Aorta (tissue), 5 donors: ENCODE measurements around the gene CXCR4. TPM values are rescaled to one million over a fixed set of nuclear protein-coding genes. Genes with fewer than 3 reads are reported as not detected.
"Not testable (repeated sequence)": the region's sequence is repeated elsewhere in the genome, so short reads cannot be mapped to it uniquely, and the experiment has no call there.

Experiments
- ATAC-seq: fragments of 200-7000 bp; cut with Tn5 transposase; one replicate; pipeline ENCODE4 v1.9.1; 2022; ENCODE audit warnings: moderate library complexity; ENCODE audit not compliant: low FRiP score
- DNase-seq, 2 donors: peaks; one replicate each; pipeline ENCODE4 v3.0.0-alpha.2; 2020
- H3K27ac ChIP-seq, 2 donors: one replicate each; pipeline ENCODE4 v1.5.1; 2013; ENCODE audit warnings: low read length in 2 of 2, mild to moderate bottlenecking in 2 of 2, moderate library complexity in 2 of 2, control low read depth in 1 of 2, inconsistent platforms in 1 of 2, low read depth in 1 of 2
- H3K27me3 ChIP-seq, 2 donors: one replicate each; pipeline ENCODE4 v1.6.1; 2013; ENCODE audit warnings: control low read depth in 1 of 2, low read length in 1 of 2, mild to moderate bottlenecking in 1 of 2, moderate library complexity in 1 of 2; ENCODE audit not compliant: insufficient read depth in 2 of 2, control insufficient read depth in 1 of 2
- H3K36me3 ChIP-seq, 2 donors: one replicate each; pipeline ENCODE4 v1.6.1; 2013; ENCODE audit warnings: control low read depth in 1 of 2, low read length in 1 of 2, mild to moderate bottlenecking in 1 of 2; ENCODE audit not compliant: insufficient read depth in 2 of 2, control insufficient read depth in 1 of 2
- H3K4me1 ChIP-seq, 2 donors: one replicate each; pipeline ENCODE4 v1.6.1; 2013; ENCODE audit warnings: low read length in 2 of 2, control low read depth in 1 of 2, mild to moderate bottlenecking in 1 of 2, moderate library complexity in 1 of 2; ENCODE audit not compliant: insufficient read depth in 2 of 2, control insufficient read depth in 1 of 2
- H3K4me3 ChIP-seq, 2 donors: one replicate each; pipeline ENCODE4 v1.5.1; 2013; ENCODE audit warnings: low read length in 2 of 2, control low read depth in 1 of 2, mild to moderate bottlenecking in 1 of 2
- H3K9me3 ChIP-seq: one replicate; pipeline ENCODE4 v1.6.1; 2013; ENCODE audit warnings: mild to moderate bottlenecking, low read length; ENCODE audit not compliant: control insufficient read depth
- WGBS, 2 donors: extraction: QIAGEN DNeasy Blood & Tissue Kit; methylation state at CpG; one replicate each; pipeline ENCODE4 v1.1.7; 2013; 5-methylcytosine and 5-hydroxymethylcytosine counted together
- intact Hi-C, 2 donors: fragments of 100-400 bp; cut with DNase I; formaldehyde crosslinking; loops; one replicate each; pipeline versions ENCODE4 v1.14.2 to v1.15.0; 2022
- polyA plus RNA-seq, 2 donors: library from polyadenylated mRNA; stranded (reverse); fragments of 200-250 nt; gene quantifications; one replicate each; pipeline ENCODE4 v1.2.3, GENCODE V29; 2013
- total RNA-seq, 2 donors: library from RNA; stranded (reverse); fragmentation: NEBNext Ultra II Directional; extraction: Animal tissue kit (Norgen Biotek cat#: 25700); gene quantifications; one replicate each; pipeline ENCODE4 v1.2.1, GENCODE V29; 2021
- donor health status: healthy with polysubstance abuse.
- donor health status: Bipolar disorder and iron deficiency.
- donor health status: DM: no; HTN: no; CAD: no.
- donor health status: DM: no; HTN: no; CAD: no.
- donor health status: DM: yes; HTN: yes; CAD: no.

CXCR4 gene
- total and polyA plus RNA-seq, 4 donors, result 0.97 to 23.7 (median 13.9) TPM

GRCh38 chr2:136101042-136101441 is 16.9 kb downstream of the CXCR4 start:
- DNase-seq (no peak), ATAC-seq (no peak)
- Histone ChIP-seq H3K4me1 (no peaks in the 10 kb centered on the region), H3K36me3 (no peaks in the 10 kb centered on the region), H3K4me3 (no peak overlapping the region), H3K27ac (no peak overlapping the region), H3K9me3 (peaks cover 2% of the 10 kb centered on the region), H3K27me3 (peaks cover 0 to 2% of the 10 kb centered on the region in 2 donors)
- 89 to 92% methylated on average over 2 of the region's 2 CpGs for WGBS, 2 donors
- intact Hi-C loops, result no loop called here

GRCh38 chr2:136098441-136098840 is 19.5 kb downstream of the CXCR4 start:
- DNase-seq, result peak in 1 of 2 donors; percentile 69
- Histone ChIP-seq H3K27me3 (peaks cover 0 to 2% of the 10 kb centered on the region in 2 donors), H3K4me3 (no peak overlapping the region), H3K36me3 (no peaks in the 10 kb centered on the region), H3K9me3 (peaks cover 2% of the 10 kb centered on the region), H3K27ac (no peak overlapping the region), H3K4me1 (no peaks in the 10 kb centered on the region)
- 81 to 87% methylated on average over 4 of the region's 4 CpGs for WGBS, 2 donors
- no peak for ATAC-seq
- intact Hi-C loops, result no loop called here

GRCh38 chr2:136093583-136093982 is 24.4 kb downstream of the CXCR4 start:
- DNase-seq (no peak), ATAC-seq (no peak)
- no peak overlapping the region for H3K4me3 ChIP-seq
- H3K27ac ChIP-seq, result no peak overlapping the region
- no peaks in the 10 kb centered on the region for H3K9me3 ChIP-seq
- no peaks in the 10 kb centered on the region for H3K36me3 ChIP-seq
- intact Hi-C loops, result no loop called here
- peaks cover 0 to 2% of the 10 kb centered on the region in 2 donors for H3K27me3 ChIP-seq
- H3K4me1 ChIP-seq, result no peaks in the 10 kb centered on the region
- 47 to 53% methylated on average over 3 of the region's 3 CpGs for WGBS, 2 donors

GRCh38 chr2:136091899-136092298 is 26.1 kb downstream of the CXCR4 start:
- H3K9me3 ChIP-seq, result no peaks in the 10 kb centered on the region
- intact Hi-C loops, result no loop called here
- H3K36me3 ChIP-seq, result no peaks in the 10 kb centered on the region
- ATAC-seq (no peak), DNase-seq (no peak)
- H3K27ac ChIP-seq, result no peak overlapping the region
- H3K4me3 ChIP-seq, result no peak overlapping the region
- H3K4me1 ChIP-seq, result no peaks in the 10 kb centered on the region
- H3K27me3 ChIP-seq, result peaks cover 0 to 2% of the 10 kb centered on the region in 2 donors
- 23 to 41% methylated on average over 1 of the region's 1 CpG for WGBS, 2 donors

- ATAC-seq, H3K27ac ChIP-seq, H3K4me1 ChIP-seq, H3K27me3 ChIP-seq, H3K4me3 ChIP-seq, intact Hi-C loops, DNase-seq, H3K9me3 ChIP-seq, H3K36me3 ChIP-seq: not testable (repeated sequence)
- WGBS, 2 donors, result 93 to 96% methylated on average over 40 to 43 of the region's 43 CpGs
Observed at GRCh38 chr2:136087901-136088460, 30.0 kb downstream of the CXCR4 start.

- 70 to 72% methylated on average over 4 of the region's 4 CpGs for WGBS, 2 donors
- no peaks in the 10 kb centered on the region for H3K9me3 ChIP-seq
- H3K36me3 ChIP-seq, result no peaks in the 10 kb centered on the region
- H3K27me3 ChIP-seq, result no peaks in the 10 kb centered on the region
- DNase-seq (no peak), ATAC-seq (peak; percentile 22)
- H3K27ac ChIP-seq, result no peak overlapping the region
- no peak overlapping the region for H3K4me3 ChIP-seq
- no peaks in the 10 kb centered on the region for H3K4me1 ChIP-seq
- intact Hi-C loops, result no loop called here
Observed at GRCh38 chr2:136086253-136087016, 31.5 kb downstream of the CXCR4 start.

- no peak for ATAC-seq
- 74 to 76% methylated on average over 4 of the region's 4 CpGs for WGBS, 2 donors
- no peaks in the 10 kb centered on the region for H3K36me3 ChIP-seq
- intact Hi-C loops, result no loop called here
- H3K9me3 ChIP-seq, result no peaks in the 10 kb centered on the region
- no peak overlapping the region for H3K4me3 ChIP-seq
- H3K4me1 ChIP-seq, result no peaks in the 10 kb centered on the region
- no peak for DNase-seq
- H3K27ac ChIP-seq, result no peak overlapping the region
- H3K27me3 ChIP-seq, result no peaks in the 10 kb centered on the region
Observed at GRCh38 chr2:136085453-136086209, 32.3 kb downstream of the CXCR4 start.

- DNase-seq, result no peak
- Histone ChIP-seq H3K9me3 (peaks cover 4% of the 10 kb centered on the region), H3K36me3 (no peaks in the 10 kb centered on the region), H3K4me3 (no peak overlapping the region), H3K27ac (no peak overlapping the region), H3K27me3 (no peaks in the 10 kb centered on the region), H3K4me1 (no peaks in the 10 kb centered on the region)
- intact Hi-C loops, result no loop called here
- ATAC-seq, result no peak
- WGBS, 2 donors, result 65 to 80% methylated on average over 3 of the region's 3 CpGs
Observed at GRCh38 chr2:136081582-136082210, 36.3 kb downstream of the CXCR4 start.
